ENCODE results near the gene NCKAP5L. TPM values are rescaled to one million over a fixed set of nuclear protein-coding genes. Genes with fewer than 3 reads are reported as not detected.

The NCKAP5L gene
- total RNA-seq, 1 donor from 2014 or later: 5.5 TPM

DNA sequence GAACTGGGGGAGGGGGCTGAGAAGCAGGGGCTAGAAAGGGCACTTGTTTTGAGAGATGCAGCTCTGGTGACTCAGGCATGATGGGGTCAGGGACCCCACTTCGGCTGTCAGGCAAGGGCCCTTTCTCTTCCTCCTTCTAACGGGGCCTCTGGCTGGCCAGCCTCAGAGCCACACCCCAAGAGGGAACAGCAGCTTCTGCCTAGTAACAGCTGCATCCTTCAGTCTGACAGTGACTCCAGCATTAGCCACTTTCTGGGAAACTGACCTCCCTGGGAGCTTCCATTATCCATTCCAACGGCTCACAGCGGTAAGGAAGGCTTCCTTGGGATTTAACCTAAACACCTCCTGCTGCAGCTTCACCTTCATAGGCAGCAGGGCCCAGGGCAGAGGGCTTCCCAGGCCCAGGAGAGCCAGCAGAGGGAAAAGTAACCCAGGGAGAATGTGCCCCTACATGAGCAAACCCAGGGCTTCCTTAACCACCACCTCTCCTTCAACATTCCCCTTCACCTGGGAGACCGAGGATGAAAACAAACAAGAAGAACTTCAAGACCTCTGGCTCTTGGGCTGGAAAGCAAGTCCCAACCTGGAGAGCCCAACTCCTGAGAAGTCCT lies 2.7 kb downstream of the NCKAP5L start:
- DNase-seq (ENCODE audit: low read depth in 2 of 2): no peak

DNA sequence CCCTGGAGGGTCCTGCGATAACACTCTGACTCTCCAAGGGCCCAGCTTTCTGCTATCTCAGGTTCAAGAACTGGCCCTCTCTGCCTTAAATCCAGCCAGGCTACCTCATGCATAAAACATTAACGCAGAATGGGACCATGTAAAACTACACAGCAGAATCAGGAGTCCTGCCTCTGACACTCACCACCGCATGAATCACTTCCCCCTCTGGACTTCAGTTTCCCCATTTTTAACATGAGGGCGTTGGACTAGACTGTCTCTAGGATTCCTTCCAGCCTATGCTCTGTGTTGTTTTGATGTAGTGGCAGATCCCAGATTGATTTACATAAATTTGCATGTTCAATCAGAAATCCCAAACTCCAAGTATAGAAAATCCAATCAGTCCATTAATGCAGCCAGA lies 3.3 kb downstream of the NCKAP5L start:
- peak in 1 of 2 donors; percentile 53 for DNase-seq (ENCODE audit: low read depth in 2 of 2)

DNA sequence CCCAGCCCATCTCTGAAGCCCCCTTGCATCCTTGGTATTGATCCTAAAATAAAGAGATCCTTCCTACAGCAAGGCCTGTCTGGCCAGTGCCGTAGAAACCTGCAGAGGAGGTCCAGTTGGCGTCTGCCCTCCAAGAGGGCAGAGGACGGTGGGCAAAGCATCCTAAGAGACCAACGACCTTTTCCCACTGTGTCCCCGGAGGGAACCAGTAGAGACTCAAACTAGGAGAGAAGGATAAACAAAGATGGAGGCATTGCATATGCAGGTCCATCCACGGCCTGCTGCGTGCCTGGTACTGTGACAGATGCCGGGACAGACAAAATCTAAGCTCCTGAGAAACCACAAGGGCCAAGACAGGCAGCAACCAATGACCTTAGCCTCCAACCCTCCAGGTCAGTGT lies 3.8 kb downstream of the NCKAP5L start:
- DNase-seq (ENCODE audit: low read depth in 2 of 2): no peak

DNA sequence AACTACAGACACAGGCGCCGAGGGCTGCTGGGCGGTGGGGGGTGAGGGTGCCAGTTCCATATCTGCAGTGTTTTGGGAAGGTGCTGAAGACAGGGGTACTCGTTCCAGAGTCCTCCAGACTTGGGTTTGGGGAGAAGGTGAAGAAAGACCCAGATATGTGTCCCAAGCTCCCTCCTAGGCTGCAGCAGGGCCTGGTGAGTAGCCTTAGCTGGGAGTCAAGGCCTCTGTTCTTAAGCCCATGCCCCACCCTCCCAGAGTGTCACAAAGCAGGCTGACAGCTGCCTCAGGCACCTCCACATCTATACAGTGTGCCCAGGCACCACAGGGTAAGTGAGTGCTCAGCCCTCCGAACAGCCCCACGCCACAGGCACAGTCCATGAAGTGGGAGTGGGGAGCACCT lies 4.3 kb downstream of the NCKAP5L start:
- DNase-seq (ENCODE audit: low read depth in 2 of 2): no peak

DNA sequence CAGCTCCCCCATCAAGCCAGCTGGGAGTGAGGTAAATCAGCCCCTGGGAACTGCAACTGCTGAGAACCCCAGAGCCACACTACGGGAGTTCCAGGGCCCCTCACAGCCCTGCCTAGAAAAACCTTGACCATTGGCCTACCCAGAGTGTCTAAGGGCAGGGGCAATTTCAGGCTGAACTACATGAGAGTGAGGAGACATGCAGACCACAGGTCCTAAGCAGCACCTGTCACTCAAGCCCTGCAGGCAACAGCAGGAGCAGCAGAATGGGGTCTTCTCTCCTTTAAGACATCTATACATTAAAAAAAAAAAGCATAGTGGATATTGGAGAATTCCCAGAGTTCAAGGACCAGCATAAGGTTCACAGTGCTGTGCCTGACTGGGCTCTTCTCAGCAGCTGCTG lies 4.9 kb downstream of the NCKAP5L start:
- no peak for DNase-seq (ENCODE audit: low read depth in 2 of 2)

DNA sequence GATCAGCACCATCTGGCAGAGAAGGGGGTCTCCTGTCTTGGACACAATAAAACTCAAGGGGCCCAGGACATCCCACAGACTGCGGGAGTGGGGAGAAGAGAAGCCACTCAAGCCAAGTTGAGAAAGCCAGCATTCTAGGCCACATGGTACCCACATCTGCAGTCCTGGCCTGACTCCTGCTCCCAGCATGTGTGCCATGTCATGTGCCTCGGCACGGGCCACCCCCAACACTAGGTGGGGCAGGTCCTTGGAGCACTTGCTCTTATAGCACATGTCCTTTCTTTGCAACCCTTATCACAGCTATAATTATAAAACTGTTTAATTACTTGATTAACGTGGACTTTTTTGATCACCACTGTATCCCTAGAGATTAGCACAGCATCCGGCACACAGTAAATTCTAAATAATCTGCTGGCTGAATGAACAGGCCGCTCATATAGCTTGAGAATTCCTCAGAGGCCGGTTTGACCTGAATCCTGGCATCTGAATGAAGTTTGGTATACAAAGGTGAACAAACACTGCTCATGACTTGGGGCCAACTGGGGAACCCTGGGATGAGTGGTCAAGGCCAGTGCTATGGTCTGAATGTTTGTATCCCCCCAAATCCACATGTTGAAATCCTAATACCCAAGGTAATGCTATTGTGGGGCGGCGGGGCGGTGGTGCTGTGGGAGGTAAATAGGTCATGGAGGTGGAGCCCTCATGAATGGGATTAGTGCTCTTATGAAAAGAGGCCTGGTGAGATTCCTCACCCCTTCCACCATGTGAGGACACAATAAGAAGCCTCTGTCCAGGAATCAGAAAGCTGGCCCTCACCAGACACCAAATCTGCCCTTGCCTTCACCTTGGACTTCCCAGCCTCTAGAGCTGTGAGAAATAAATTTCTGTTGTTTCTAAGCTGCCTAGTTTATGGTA lies 6.6 kb downstream of the NCKAP5L start:
- no peak for DNase-seq (ENCODE audit: low read depth in 2 of 2)

DNA sequence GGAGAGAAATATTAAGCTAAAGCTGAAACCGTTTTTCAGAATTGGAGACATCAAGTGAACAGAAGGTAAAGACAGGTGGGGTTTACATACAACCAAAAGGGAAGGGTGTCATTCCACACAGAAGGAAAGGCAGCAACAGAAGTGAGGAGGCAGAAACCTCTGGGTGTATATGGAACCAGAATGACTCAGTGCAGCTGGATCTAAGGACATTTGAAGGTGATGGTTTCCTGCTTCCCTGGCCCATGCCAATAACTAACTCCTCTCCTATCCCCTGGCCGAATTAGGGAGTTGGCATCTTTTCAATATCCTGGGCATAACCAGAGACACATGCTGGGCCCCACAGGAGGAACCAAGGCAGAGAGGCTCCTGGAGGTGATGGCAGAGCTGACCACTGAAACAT lies 8.4 kb downstream of the NCKAP5L start:
- no peak for DNase-seq (ENCODE audit: low read depth in 2 of 2)

DNA sequence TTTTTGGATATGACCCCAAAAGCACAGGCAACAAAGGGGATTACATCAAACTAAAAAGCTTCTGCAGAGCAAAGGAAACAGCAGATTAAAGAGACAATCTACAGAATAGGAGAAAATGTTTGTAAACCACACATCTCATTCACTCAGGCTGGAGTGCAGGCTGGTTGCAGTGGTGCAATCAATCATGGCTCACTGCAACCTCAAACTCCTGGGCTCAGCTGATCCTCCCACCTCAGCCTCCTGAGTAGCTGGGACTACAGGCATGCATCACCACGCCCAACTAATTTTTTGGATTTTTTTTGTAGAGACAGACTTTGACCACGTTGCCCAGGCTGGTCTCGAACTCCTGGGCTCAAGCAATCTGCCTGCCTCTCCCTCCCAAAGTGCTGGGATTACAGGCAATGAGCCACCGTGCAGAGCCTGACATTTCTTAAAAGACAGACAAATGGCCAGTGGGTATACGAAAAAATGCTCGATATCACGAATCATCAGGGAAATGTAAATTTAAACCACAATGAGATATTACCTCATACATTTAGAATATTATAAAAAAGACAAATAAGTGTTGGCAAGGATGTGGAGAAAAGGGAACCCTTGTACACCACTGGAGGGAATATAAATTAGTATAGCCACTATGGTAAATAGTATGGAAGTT lies 9.8 kb downstream of the NCKAP5L start:
- no peak for DNase-seq (ENCODE audit: low read depth in 2 of 2)

DNA sequence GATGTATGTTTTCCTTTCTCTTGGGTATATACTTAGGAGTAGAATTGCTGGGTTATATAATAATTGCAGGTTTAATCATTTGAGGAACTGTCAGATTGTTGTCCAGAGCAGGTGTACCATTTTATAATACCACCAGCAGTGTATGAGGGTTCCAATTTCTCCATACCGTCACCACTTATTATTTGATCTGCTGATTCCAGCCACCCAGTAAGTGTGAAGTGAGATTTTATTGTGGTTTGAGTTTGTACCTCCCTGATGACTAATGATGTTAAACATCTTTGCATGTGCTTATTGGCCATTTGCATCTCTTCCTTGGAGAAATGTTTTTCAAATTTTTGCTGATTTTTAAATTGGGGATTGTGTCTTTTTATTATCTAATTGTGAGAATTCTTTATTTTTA lies 15.1 kb downstream of the NCKAP5L start:
- DNase-seq (ENCODE audit: low read depth in 2 of 2): no peak

DNA sequence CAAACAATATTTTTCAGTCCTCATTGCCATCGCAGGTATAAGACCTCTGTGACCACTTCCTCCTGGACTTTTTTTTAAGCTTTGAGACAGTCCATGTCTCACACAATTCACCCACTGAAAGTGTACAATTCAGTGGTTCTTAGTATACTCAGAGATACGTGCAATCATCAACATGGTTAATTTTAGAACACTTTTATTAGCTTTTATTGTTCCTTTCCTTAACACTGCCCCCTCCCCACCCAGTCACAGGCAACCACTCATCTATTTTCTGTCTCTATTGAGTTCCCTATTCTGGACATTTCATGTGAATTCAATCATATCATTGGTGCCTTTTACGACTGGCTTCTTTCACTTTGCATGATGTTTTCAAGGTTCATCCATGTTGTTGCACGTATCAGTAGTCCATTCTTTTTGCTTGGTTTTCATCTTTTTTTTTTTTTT lies 16.2 kb downstream of the NCKAP5L start:
- no peak for DNase-seq (ENCODE audit: low read depth in 2 of 2)

DNA sequence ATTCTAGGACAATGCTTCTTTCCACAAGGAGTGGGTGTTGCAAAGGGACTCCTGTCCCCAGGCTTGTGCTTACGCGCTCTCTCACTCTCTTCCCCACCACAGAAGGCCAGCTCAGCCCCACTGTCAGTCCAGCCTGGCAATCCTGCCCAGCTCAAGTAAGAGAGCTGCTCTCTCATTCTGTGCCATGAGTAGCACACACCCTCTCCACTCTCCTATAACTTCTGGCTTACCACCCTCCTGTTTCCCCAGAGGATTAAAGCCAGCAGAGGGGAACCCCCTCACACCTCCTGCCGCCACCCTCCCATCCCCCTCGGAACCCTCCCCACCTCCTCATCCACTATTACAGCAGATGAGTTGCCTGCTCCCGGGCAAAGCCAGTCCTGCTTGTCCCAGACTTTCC lies 17.1 kb downstream of the NCKAP5L start:
- DNase-seq (ENCODE audit: low read depth in 2 of 2): no peak

DNA sequence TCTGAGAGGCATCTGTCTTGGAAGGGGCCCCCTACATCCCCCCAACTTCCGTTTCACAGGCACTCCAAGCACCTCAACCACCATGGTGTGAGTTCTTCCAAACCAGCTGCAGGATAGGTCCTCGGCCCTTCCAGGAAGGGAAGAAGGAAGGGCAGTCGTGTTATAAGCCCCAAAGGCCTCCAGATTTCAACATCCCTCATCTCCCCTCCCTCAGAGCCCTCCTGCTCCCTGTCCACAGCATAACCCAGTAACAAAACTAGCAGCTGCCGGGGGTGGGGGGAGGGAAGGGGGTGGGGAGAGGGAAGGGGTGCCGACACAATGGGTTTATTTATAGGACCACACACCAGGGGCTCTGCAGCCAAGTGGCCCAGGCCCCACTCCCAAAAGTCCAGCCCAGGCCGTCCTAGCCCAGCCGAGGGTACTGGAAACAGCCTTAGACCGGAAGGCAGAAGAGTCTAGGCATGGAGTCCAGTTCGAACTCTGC lies 18.3 kb downstream of the NCKAP5L start:
- DNase-seq (ENCODE audit: low read depth in 2 of 2): no peak

DNA sequence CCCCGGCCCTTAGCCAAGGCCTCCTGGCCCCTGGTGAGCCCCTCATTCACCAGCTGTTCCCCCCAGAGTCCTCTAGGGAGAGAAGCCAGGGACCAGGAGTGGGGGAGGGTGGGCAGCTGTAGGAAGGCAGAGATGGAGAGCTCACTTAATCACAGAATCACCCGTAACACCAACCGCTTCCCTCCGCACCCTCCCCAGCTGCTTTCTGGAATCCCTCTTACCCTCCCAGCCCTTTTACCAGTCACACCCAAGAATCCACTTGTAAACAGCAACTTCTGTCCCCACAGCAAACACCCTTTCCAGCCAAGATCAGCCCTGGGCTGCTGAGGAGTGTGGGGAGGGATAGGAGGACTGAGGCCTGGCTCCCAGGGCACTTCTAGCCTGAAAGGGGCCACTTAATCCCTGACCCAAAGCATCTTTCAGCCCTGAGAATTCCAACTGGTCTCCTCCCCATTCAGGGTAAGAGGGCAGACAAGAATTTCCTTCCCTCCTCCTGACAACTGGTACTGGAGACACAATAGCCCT lies 18.8 kb downstream of the NCKAP5L start:
- DNase-seq (ENCODE audit: low read depth in 2 of 2): no peak

DNA sequence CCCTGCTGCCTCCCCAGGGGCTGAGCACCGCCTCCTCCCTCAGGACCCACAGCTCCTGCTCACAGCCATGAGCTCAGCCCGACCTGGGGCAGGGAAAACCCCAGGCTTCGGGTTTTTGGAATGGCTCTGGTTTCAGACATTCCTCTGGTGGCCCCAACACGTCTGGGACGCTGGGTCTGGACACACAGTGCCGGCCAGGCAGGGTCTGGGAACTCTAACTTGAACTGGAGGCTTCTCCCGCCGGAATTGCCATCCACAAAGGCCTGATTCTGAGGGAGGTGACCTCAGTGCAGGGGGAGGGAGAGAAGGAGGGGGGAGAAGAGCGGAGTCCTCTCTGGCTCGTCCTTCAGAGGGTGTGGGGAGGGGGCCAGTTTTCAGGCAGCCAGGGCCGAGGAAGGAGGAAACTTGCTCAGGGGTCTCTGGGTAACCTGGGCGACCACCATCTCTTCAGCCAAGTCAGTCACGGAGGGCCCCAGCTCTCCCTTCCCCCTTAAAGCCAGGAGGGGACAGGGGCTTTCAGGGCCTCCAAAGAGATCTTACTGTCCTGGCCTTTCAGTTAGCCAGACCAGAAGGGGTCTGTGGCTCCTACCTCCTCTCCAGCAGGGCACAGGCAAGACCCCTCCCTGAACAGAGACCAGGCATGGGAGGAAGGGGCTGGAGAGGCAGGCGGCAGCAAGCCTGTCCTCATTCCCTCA lies 19.4 kb downstream of the NCKAP5L start:
- no peak for DNase-seq (ENCODE audit: low read depth in 2 of 2)

DNA sequence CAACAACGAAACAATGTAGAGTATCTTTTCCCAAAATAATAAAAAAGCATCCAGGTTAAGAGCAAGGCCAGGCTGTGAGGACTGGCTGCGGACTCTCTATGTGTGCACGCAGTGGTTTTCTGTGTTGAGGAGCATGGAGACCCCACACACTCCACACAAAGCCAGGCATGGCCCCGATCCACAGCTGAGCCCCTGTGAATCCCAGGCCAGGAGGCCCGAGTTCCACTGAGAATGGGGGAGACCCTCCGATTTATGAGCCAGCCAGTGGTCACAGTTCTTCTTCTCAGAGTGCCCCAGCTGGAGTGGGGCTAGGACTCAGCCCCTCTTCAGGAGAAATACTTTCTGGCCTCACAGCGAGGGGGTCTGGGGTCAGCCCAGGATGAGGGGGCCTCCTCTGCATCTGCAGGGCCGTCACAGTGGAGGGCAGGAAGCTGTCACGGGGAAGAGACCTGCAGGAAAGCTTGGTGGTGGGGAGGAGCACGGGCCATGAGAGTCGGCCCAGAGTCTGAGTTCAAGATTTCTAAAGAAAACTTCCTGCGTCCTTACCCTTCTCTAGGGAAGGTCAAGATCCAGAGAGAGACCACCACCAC lies 20.1 kb downstream of the NCKAP5L start:
- DNase-seq (ENCODE audit: low read depth in 2 of 2): no peak

DNA sequence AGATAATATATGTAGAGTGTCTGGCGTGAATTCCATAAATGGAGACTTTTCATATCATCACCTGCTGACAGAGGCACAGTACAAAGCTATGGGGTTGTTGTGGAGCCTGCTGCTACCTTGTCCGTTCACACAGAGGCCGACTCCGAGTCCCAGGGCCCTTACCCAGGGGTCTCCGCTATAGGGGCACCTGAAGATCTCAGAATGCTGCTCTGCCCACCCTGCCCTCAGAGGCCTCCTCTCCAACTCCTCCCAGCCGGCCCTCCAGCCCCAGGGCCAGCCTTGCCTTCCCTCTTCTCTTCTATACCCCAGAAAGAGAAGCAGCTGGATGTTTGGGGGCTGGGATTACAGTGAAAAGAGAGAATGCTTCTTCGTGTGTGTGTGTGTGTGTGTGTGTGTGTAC lies 21.3 kb downstream of the NCKAP5L start:
- no peak for DNase-seq (ENCODE audit: low read depth in 2 of 2)

DNA sequence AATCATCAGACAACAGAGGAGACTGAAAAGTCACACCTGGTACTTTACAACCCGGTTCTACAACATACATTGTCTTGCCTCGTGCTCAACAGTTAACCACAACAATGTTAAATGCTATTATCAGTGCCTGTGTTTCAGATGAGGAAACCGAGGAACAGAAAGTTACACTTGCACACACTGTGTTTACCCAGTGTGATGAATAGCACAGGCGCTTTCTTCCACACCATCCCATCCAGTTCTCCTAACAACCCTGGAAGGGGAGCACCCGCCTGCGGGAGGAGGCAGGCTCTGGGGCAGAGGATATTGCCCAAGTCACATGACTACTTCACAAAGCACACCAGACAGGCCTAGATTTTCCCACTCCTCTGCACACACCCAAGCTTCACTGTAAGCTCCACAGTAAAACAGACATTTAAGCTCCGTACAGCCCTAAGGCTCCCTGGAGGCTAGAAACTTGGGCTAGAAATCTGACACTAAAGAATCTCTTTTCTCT lies 21.8 kb downstream of the NCKAP5L start:
- DNase-seq (ENCODE audit: low read depth in 2 of 2): no peak

DNA sequence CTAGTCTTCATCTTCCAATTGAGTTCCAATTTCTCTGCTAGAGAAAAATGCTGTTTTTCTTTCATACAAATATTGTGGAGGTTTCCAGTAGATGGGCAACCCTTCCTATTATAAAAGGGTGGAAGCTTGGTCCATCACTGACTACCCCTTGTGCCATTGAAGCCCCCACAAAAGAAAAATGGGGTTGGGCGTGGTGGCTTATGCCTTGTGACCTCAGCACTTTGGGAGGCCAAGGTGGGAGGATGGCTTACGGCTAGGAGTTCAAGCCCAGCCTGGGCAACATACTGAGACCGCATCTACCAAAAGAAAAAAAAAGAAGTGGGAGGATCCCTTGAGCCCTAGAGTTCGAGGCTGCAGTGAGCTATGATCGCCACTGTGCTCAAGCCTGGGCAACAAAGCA lies 22.8 kb downstream of the NCKAP5L start:
- DNase-seq (ENCODE audit: low read depth in 2 of 2): no peak

DNA sequence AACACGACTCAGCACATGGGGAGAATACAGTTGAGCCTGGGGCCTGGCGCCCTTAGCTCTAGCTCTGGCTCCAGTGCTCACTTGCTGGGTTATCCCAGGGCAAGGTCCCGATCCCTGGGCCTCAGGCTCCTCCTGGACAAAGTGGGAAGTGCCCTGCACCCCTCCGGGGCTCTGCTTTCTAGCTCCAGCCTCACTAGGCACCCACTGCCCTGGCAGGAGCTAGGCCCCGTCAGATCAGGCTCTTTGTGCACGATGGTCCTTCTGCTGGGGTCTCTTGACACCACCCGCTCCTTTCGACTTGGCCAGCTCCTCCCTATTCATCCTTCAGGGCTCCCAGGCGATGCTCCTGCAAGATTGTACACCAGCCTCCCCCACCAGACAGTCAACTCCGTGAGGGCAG lies 23.4 kb downstream of the NCKAP5L start:
- DNase-seq (ENCODE audit: low read depth in 2 of 2): no peak

DNA sequence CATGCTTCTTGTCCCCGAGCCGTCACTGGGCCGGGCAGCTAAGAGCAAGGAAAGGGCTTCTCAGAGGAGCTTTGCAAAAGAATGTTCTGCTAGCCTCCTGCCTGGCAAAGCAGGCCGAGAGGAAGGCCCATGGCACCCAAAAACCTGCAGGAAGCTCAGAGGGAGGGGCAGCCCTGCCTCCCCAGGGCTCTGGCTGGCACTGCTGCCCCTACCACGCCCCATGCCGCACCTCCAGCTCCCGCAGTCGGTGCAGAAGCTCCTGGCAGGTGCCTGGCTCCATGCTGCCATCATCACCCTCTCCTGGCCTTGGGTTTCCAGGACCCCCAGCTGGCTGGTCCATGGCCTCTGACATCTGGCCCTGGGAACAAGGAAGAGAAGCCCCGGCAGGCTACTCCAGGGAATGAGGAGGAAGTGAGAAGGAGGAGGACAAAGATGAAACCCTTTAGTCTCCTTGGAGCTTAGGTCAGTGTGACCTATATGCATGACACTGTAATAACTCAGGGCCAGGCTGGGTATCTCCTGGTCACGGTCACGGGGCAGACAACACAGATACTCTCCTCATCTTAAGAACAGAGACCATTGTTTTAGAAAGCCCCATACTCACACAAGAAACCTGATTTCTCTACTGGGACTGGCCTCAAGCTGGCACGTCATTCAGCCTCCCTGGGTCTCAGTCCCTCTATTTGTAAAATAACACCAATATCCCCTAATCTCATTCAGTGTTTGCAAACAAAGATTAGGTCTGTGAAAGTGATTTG lies 24.3 kb downstream of the NCKAP5L start:
- DNase-seq (ENCODE audit: low read depth in 2 of 2): no peak
